RWPE1 (cell line): Measurements from ENCODE around the gene TMEM139.

Experiments used
- CTCF ChIA-PET: fragments of 350-600 bp; sonication (Branson Sonifier 250); formaldehyde crosslinking; extraction: SDS; loops from one replicate; lab custom pipeline; 2021; lab: Yijun Ruan, JAX
- POLR2A ChIA-PET: fragments of 400-600 bp; formaldehyde crosslinking; extraction: SDS; loops from one replicate; lab custom pipeline; 2020; ENCODE audit warnings: antibody characterized with exemption; ENCODE audit not compliant: low non-redundant PET; lab: Yijun Ruan, JAX
- DNase-seq: peaks from one replicate; pipeline ENCODE4 v3.0.0; 2012; ENCODE audit warnings: low spot score
- H3K27ac ChIP-seq: fragments of 450-650 bp; 2 replicates; pipeline ENCODE4 v1.5.1; 2017
- CTCF ChIP-seq: fragments of 450-650 bp; conservative IDR thresholded peaks from 2 replicates; pipeline ENCODE4 v1.5.1; 2017; ENCODE audit warnings: low read depth, mild to moderate bottlenecking

The TMEM139 gene

GRCh38 chr7:143247372-143247771 is 37.4 kb upstream of the TMEM139 start:
- ChIA-PET POLR2A (no interaction called here), CTCF (interaction anchor here (1.0 kb wide), 1 partner anchor 8 kb away, joined by 3 read pairs; no protein-coding TSS in a partner anchor)
- no peak for TF ChIP-seq CTCF
- no peak for DNase-seq
- H3K27ac ChIP-seq: no peak overlapping the region

GRCh38 chr7:143248761-143249354 is 35.9 kb upstream of the TMEM139 start:
- TF ChIP-seq CTCF: no peak
- POLR2A ChIA-PET: no interaction called here
- no peak overlapping the region for H3K27ac ChIP-seq
- no peak for DNase-seq
- CTCF ChIA-PET: no interaction called here

- TF ChIP-seq CTCF: no peak
- ChIA-PET CTCF (interaction anchor here (0.6 kb wide), 1 partner anchor 487 kb away, joined by 3 read pairs; no protein-coding TSS in a partner anchor), POLR2A (no interaction called here)
- DNase-seq: no peak
- no peak overlapping the region for H3K27ac ChIP-seq
Observed at GRCh38 chr7:143250199-143250598, 34.6 kb upstream of the TMEM139 start.

GRCh38 chr7:143250822-143251221 is 33.9 kb upstream of the TMEM139 start:
- POLR2A ChIA-PET: no interaction called here
- TF ChIP-seq CTCF: no peak
- CTCF ChIA-PET: interaction anchor here (0.6 to 0.7 kb wide), 2 partner anchors 631 to 716 kb away, joined by 5 to 6 read pairs; no protein-coding TSS in a partner anchor
- H3K27ac ChIP-seq: no peak overlapping the region
- DNase-seq: no peak

- CTCF ChIA-PET: no interaction called here
Observed at GRCh38 chr7:143252006-143252405, 32.8 kb upstream of the TMEM139 start.

GRCh38 chr7:143255564-143255963 is 29.2 kb upstream of the TMEM139 start:
- CTCF ChIA-PET: interaction anchor here (1.3 kb wide), 1 partner anchor 9 kb away, joined by 3 read pairs; no protein-coding TSS in a partner anchor
- POLR2A ChIA-PET: no interaction called here
- no peak for DNase-seq
- TF ChIP-seq CTCF: no peak
- no peak overlapping the region for H3K27ac ChIP-seq

More at GRCh38 chr7:143252006-143252405, 32.8 kb upstream of the TMEM139 start:
- POLR2A ChIA-PET: no interaction called here
- H3K27ac ChIP-seq: no peak overlapping the region
- no peak for TF ChIP-seq CTCF
- no peak for DNase-seq
